GM18861 (cell line): ENCODE measurements around the gene HNF1A.

ENCODE experiments used
- ATAC-seq: cut with Tn5 transposase; IDR thresholded peaks from one replicate; pipeline ENCODE4 v1.9.1; 2021; ENCODE audit not compliant: unreplicated experiment

HNF1A gene

DNA sequence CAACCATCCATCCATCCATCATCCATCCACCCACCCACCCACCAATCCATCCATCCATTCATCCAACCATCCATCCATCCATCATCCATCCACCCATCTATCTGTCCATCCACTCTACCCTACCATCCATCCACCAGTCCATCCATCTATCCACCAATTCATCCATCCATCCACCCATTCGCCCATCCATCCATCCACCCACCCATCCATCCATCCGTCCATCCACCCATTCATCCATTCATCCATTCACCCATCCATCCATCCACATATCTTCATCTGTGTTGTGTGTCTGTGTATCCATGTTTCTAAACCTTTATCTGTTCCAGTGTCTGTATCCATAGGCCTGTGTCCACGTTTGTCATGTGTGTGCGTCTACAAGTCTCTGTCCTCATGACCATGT lies 9.9 kb downstream of the HNF1A start:
- ATAC-seq = no peak

- no peak for ATAC-seq
Measured at GRCh38 chr12:120988658-120989057, 10.3 kb downstream of the HNF1A start.

DNA sequence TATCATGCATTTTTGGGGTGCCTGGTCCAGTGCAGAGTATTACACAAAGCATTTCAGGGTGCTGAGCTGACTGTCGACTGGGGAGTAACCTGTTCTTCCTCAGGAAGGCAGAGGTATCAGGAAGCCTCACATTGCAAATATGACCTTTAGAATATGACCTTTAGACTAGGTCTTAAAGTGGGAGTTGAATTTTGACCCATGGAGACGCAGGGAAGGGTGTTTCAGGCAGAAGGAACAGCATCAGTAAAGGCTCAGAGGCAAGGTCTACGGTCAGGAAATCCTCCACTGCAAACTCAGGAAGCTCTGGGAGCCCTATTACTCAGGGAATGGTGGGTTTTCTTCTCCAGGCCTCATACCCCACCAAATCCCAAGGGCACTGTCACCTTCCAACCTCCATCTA lies 11.3 kb downstream of the HNF1A start:
- no peak for ATAC-seq

DNA sequence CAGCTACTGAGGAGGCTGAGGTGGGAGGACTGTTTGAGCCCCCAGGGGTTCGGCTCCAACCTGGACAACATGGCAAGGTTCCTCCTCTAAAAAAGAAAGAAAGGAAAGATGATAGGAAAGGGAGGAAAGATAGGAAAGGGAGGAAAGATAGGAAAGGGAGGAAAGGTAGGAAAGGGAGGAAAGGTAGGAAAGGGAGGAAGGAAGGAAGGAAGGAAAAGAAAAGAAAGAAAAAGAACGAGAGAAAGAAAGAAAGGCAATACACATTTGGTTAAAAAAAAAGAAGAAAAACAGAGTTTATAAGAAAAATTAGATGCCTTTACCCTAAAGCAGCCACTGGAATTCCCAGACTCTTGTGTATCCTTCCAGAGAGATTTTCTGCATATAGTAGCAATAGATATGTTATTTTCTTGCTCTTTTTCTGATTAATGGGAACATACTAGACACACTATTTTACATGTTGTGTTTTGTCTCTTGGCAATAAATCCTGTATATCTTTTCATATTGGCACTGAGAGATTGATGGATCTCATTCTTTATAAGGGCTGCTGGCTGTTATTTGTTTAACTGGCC lies 12.2 kb downstream of the HNF1A start:
- no peak for ATAC-seq

DNA sequence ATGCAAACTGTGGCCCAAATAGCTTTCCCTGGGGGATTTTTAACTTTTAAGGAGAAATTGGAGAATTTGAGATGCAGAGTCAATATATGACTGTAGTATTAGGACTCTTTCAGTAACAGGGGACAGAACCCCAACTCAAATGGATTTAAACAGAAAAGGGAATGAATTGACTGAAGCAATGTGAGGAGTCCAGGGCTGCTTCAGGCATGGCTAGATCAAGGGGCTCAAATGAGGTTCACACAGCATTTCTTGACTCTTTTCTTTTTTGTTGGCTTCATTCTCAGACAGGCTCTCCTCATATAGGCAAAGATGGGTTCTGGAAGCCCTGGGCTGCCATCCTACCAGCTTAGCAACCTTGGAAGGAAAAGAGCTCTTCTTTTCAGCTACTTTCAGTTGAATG lies 13.6 kb downstream of the HNF1A start:
- ATAC-seq = no peak

GRCh38 chr12:120992989-120993388 lies 14.6 kb downstream of the HNF1A start:
- no peak for ATAC-seq

- no peak for ATAC-seq
Measured at GRCh38 chr12:120993496-120993895, 15.2 kb downstream of the HNF1A start.

DNA sequence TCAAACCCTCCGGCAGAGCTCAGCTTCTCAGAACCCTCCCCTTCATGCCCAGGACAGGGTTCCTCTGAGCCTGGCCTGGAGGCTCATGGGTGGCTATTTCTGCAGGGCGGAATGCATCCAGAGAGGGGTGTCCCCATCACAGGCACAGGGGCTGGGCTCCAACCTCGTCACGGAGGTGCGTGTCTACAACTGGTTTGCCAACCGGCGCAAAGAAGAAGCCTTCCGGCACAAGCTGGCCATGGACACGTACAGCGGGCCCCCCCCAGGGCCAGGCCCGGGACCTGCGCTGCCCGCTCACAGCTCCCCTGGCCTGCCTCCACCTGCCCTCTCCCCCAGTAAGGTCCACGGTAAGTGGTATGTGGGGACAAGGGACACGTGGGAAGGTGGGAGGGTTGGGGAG lies 15.7 kb downstream of the HNF1A start:
- no peak for ATAC-seq

GRCh38 chr12:120994589-120995337 lies 16.4 kb downstream of the HNF1A start:
- ATAC-seq = no peak

GRCh38 chr12:120996133-120996746 lies 17.9 kb downstream of the HNF1A start:
- ATAC-seq = no peak

GRCh38 chr12:120997448-120997847 lies 19.1 kb downstream of the HNF1A start:
- no peak for ATAC-seq

DNA sequence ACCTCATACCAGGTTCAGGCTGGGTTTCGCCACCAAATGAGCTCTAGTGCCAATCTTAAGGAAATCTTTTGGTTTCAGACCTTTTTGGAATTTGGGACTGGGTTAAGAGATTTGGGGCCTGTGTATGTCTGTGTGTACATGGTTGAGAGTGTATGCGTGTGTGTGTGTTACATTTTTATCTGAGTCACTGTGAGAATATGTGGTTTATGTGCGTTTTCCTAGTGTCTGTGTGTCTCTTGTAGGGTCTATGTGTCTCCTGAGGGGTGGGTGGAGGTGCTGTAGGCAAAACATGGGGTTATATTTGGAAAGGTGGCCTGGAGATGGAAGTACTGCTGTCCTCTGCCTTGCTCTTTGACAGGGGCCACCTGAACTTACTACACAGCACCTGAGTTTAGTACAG lies 20.1 kb downstream of the HNF1A start:
- ATAC-seq = no peak

DNA sequence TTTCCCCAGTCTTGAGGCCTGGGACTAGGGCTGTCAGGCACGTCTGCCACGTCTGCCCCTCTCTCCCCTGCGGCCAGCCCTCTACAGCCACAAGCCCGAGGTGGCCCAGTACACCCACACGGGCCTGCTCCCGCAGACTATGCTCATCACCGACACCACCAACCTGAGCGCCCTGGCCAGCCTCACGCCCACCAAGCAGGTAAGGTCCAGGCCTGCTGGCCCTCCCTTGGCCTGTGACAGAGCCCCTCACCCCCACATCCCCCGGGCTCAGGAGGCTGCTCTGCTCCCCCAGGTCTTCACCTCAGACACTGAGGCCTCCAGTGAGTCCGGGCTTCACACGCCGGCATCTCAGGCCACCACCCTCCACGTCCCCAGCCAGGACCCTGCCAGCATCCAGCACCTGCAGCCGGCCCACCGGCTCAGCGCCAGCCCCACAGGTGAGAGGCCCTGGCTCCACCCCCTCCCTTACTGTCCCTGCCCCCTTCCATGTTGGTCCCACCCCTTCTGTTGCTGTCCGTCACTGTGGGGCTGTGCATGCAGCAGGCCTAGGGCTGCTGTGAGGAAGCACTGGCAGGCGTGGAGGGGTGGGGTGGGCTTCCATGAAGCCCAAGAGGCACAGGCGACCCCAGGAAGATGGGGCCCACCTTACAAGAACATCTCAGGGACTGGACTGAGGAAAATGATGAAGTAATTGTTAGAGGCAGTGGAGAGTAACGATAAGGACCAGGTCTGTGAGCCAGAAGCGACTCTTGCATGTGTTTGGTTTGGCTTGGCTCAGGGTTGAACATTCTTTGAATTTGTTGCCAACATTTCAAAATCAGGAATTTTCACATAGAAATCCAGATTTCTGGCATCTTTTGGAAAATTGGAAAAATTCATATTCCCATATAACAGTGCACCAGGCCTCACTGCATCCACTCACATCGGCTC lies 21.1 kb downstream of the HNF1A start:
- ATAC-seq = no peak

DNA sequence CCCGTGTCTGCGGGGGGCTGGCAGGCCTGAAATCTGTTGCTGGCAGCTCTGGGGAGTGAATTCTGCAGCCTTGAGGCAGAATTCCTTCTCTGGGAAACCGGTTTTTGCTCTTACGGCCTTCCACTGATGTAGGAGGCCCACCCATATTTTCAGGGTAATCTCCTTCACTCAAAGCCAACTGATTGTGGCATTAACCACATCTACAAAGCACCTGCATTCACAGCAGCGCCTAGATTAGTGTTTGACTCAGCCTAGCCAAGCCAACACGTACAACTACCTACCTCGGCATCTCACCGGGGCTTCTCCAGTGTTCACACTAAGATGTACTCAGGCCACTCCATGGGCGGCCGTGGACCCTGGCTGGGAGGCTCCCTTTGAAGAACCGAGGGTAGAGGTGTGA lies 22.2 kb downstream of the HNF1A start:
- no peak for ATAC-seq

- ATAC-seq = no peak
Measured at GRCh38 chr12:121001060-121001459, 22.7 kb downstream of the HNF1A start.

- no peak for ATAC-seq
Measured at GRCh38 chr12:121001841-121002483, 23.6 kb downstream of the HNF1A start.

GRCh38 chr12:121003650-121004049 lies 25.3 kb downstream of the HNF1A start:
- ATAC-seq = no peak

GRCh38 chr12:121004253-121004815 lies 26.0 kb downstream of the HNF1A start:
- ATAC-seq = no peak

DNA sequence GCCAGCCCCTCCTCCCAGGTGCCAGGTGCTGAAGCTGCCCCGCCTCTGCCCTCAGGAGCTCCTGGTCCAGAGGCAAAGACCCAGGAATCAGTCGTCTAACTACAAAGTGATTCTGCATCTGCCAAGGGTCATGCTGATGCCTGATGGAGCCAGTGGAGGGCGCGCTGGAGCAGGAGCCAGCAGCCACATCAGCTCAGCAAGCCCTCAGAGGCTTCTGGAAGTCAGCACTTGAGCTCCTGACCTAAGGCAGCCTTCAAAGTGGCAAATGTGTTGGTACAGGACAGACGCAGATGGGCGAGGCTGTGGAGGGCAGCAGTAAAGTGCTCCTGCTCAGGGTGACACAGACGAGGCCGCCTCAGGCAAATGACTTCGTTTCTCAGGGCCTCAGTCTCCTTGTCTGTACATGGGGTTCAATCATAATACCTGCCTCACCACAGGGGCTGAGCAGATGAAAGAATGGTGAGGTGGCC lies 27.0 kb downstream of the HNF1A start:
- ATAC-seq = no peak

- no peak for ATAC-seq
Measured at GRCh38 chr12:121008347-121009098, 30.2 kb downstream of the HNF1A start.
